SH-SY5Y (cell line): ENCODE measurements around the gene POLA1.

Experiments used
- GATA2 ChIP-seq: IDR thresholded peaks from 2 replicates; pipeline ENCODE4 v1.6.1; 2011; ENCODE audit warnings: mild to moderate bottlenecking, low read depth, low read length
- GATA3 ChIP-seq: IDR thresholded peaks from 2 replicates; pipeline ENCODE4 v1.6.1; 2011; ENCODE audit warnings: low read depth, mild to moderate bottlenecking, low read length, moderate library complexity

POLA1 gene

GRCh38 chrX:25010784-25011588 lies 317.3 kb downstream of the POLA1 start:
- TF ChIP-seq GATA2 = no peak
- no peak for TF ChIP-seq GATA3

- no peak for TF ChIP-seq GATA3
- TF ChIP-seq GATA2 = no peak
Observed at GRCh38 chrX:25011589-25012432, 318.1 kb downstream of the POLA1 start.

DNA sequence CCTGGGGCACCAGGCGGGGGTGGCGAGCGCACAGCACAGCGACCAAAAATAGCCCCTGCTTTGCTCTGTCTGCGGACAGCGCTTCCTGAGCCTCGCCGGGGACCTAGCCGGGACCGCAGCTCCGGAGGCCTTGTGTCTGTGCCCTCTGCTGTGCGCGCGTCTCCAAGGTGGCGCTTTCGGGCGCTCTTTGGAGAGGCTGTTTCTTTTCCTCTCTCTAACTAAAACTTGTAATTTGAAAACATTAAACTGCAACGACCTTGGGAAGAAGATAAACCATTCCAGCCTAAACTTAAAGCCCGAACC lies 318.7 kb downstream of the POLA1 start:
- TF ChIP-seq GATA2 (no peak), GATA3 (no peak)

- TF ChIP-seq GATA2 (no peak), GATA3 (no peak)
Observed at GRCh38 chrX:25012793-25013631, 319.3 kb downstream of the POLA1 start.

DNA sequence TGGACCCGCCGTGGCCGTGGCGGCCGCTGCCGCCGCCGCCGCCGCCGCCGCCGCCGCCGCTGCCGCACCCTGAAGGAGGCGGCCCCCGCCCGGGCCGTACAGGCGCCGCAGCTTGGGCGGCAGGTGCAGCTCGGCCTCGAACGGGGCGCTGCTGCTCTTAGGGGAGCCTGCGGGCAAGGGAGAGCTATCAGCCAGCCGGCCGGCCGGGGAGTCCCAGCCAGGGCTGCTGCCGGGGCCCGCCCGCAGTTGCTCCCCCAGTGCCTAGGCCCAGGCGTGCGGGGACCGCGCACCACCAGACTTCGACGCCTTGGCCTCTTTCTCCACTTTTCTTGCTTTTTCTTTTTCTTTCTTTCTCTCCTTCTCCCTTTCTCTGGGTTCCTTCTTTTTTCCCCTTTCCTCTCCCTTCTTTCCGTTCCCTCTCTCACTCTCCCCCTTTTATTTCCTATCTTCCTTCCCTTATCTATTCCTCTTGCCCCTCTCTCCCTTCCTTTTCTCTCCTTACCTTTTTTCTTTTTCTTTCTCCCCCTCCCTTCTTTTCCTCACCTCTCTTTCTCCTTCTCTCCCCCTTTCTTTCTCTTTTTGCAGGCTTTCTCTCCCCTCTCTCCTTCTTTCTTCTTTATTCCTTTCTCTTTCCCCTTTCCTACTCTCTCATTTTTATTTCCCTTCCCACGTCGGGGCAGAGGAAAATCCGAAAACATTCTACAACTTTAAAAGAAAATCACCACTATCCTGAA lies 320.1 kb downstream of the POLA1 start:
- no peak for TF ChIP-seq GATA3
- no peak for TF ChIP-seq GATA2

DNA sequence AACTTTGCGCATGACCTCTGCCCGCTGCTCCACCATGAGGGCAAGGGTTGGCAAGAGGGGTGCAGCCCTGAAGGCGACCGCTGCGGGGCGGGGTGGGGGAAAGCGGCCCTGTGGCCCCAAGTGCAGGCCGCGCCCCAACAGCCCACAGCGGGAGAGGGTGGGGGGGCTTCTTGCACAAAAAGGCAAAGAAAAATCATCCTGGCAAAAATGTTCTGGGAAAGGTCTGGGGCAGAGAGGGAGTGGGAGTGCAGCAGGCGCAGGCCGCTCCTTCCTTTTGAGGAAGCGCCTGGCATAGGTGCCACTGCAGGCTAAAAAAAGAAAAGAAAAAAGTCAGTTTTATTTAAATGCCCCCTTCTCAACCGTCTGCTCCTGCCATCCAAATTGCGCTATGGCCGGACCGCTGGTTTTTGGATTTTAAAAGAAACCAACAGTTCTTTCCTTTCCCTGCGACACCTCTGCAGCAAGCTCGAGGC lies 320.7 kb downstream of the POLA1 start:
- TF ChIP-seq GATA3 = no peak

DNA sequence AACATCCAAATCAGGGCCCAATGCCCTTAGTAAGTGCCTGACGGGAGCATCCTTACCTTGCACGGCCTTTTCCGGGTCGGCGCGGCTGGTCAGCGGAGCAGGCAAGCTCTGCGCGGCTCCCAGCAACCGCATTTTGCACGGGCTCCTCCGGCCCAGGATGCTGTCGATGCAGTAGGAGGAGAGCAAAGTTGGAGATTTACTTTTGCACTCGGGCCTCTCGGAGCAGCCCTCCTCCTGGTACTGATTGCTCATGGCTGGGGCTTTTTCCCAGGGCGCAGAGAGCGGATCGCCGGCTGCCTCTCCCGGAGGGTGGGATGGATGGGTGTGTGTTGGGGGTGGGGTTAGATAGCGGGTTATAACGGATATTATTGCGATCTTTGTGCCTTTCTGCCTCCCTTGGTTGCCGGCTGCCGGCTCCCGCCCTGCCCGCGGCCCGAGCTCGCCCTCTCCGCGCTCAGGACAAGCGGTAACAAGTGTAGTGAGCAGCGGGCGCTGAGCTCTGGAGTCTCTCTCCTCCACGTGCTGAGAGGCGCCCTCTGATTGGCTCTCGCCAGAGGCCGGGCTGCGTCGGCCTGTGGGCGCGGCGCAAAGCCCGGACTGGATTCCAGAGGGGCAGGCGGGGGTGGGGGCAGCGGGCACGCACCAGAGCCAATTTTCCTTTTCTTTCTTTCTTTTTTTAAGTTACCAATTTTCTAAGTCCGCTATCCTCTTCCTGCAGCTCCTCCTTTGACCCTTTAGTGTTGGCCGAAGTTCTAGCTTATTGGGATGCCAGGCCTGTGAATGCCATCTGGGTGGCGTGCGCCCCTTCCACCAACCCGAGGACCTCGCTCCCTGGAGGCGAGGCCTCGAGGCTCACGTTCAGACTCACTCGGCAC lies 322.0 kb downstream of the POLA1 start, which contains the start of gene ARX:
TSS of gene ARX (minus strand) at position 480 of the 875 bp plus-strand sequence. CDS start at position 252, 228 bp downstream.
- TF ChIP-seq GATA3 = no peak
- no peak for TF ChIP-seq GATA2

DNA sequence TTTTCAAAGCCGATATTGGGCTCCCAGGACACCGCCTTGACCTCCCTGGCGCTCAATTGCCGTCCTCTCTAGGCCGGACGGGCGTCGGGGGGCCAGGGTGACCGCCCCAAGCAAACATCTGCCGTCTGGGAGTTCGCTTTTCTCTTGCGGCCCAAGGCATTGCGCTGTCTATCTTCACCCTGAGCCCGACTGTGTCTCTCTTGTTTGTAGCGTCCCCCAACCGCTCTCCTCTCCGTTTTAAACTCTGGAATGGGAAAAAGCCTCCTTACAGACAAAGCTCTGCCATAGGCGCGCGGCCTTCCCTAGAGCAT lies 322.6 kb downstream of the POLA1 start:
- no peak for TF ChIP-seq GATA3
- no peak for TF ChIP-seq GATA2

DNA sequence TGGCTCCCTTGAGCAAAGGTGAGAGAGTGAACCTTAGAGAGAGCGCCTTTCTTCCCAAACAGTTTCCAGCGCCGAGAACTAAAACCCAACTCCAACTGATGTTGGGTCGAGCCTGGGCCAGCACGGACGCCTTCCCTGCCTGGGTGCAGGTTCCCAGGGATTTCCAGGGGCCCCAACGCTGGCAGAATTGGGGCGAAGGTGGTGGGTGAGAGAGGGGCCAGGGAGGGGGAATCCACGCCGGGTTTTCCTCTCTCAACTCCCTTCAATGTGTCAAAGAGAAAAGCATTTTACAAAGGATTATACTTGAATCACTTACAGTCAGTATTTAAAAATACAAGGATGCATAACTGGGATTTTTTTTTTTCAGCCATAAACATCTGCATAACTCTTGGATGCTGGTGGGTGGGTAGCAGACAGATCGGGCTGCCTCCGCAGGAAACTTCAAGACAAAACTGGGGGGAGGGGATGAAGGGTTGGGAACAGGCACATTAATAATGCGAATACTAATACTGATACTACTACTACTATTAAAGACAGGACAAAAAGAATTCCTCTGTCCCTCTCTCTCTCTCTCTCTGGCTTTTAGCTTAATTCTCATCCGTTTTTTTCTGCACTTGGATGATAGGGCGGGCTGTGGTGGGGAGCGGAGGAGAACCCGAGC lies 323.4 kb downstream of the POLA1 start:
- TF ChIP-seq GATA2 (no peak), GATA3 (no peak)

GRCh38 chrX:25017667-25018247 lies 324.0 kb downstream of the POLA1 start:
- TF ChIP-seq GATA2 (no peak), GATA3 (no peak)

- TF ChIP-seq GATA3 (no peak), GATA2 (no peak)
Observed at GRCh38 chrX:25018682-25019081, 325.0 kb downstream of the POLA1 start.

DNA sequence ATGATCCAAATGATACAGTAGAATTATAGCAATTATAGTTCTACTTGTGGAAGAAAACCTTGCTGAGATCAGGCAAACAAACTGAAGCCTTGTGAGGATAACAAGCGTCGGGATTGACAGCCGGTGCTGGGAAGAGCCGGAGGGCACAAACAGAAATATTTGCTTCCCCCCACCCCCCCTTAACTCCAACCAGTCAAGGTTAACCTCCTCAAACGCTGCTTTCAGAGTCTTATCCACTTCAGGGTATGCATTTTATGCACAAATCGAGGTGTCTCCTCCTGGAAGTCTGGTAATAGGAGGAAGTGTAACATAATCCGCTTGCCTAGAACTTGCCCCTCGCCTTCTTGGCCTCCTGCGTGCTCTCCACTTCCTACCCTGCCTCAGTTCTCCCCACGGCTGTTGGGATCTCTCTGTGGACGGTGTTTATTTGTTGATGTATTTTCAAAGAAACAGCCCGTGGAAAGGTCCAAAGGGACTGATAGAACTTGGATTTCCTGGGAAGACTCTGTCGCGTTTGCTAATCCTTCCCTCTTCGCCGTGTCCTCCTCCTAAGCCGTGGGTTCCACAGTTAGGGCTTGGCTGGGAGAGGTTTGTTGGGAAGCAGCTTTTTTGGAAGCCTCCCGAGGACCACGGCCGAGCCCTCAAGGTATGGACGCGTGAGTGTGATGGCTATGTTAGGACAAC lies 326.1 kb downstream of the POLA1 start:
- TF ChIP-seq GATA3 = no peak
- TF ChIP-seq GATA2 = no peak
